Activated T-cell treated with anti-CD3 and anti-CD28 coated beads, Interleukin-2, amount 50 U/mL, for 24 hours (primary cell): Measurements from ENCODE around the gene TPRKB.
"Not testable (repeated sequence)": the region's sequence is repeated elsewhere in the genome, so short reads cannot be mapped to it uniquely, and the experiment has no call there.

ENCODE experiments used
- DNase-seq: peaks from one replicate; pipeline ENCODE4 v3.0.0-alpha.2; 2020
- H3K27ac Mint-ChIP-seq: 2 replicates; pipeline ENCODE4 v1.8.0; 2020; ENCODE audit warnings: mild to moderate bottlenecking, mixed read lengths
- H3K27me3 Mint-ChIP-seq: 2 replicates; pipeline ENCODE4 v1.8.0; 2020; ENCODE audit warnings: mixed read lengths
- H3K36me3 Mint-ChIP-seq: 2 replicates; pipeline ENCODE4 v1.8.0; 2020; ENCODE audit warnings: low read depth, mixed read lengths
- H3K4me1 Mint-ChIP-seq: 2 replicates; pipeline ENCODE4 v1.8.0; 2020; ENCODE audit warnings: low read depth, mixed read lengths
- H3K4me3 Mint-ChIP-seq: 2 replicates; pipeline ENCODE4 v1.8.0; 2020; ENCODE audit warnings: mild to moderate bottlenecking, moderate library complexity, mixed read lengths
- H3K9me3 Mint-ChIP-seq: 2 replicates; pipeline ENCODE4 v1.8.0; 2020; ENCODE audit warnings: mixed read lengths

The TPRKB gene

DNA sequence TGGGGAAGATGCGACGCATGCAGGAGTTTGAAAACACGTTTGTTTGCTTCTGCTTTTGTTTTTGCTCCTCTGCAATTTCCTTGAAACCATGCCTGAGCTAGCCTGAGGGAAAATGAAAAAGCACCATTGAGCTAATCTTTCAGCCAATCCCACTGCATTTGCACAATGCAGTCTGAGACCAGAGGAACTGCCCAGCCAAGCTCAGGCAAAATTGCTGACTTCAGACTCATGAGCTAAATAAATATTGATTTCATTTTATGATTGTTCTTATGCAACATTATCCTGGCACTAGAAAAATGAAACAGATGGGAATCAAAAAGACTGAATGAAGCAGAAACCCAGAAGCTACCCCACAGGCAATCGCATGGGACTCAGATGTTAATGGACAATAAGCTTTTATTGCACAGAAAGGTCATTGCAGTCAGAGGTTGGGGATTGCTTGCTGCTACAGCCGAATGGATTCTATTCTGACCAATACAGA lies 37.0 kb downstream of the TPRKB start:
- H3K4me3 Mint-ChIP-seq = no peak overlapping the region
- no peak for DNase-seq
- H3K27me3 Mint-ChIP-seq = peaks cover 23% of the 10 kb centered on the region
- peaks cover 5% of the 10 kb centered on the region for H3K9me3 Mint-ChIP-seq
- H3K4me1 Mint-ChIP-seq = no peaks in the 10 kb centered on the region
- H3K36me3 Mint-ChIP-seq = no peaks in the 10 kb centered on the region
- no peak overlapping the region for H3K27ac Mint-ChIP-seq

DNA sequence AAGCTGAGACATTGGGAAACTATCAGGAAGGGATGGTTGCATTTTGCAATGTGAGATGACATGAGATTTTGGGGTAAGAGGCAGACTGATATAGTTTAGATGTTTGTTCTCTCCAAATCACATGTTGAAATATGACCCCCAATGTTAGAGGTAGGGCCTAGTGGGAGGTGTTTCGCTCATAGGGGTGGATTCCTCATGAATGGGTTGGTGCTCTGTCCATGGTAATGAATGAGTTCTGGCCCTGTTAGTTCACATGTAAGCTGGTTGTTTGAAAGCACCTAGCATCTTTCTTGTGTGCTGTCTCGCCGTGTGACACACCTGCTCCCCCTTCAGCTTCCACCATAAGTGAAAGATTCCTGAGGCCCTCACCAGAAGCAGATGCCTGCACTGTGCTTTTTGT lies 37.7 kb downstream of the TPRKB start:
- Mint-ChIP-seq H3K27ac (no peak overlapping the region), H3K27me3 (peaks cover 21% of the 10 kb centered on the region), H3K9me3 (peaks cover 5% of the 10 kb centered on the region), H3K4me1 (no peaks in the 10 kb centered on the region), H3K4me3 (no peak overlapping the region), H3K36me3 (no peaks in the 10 kb centered on the region)
- DNase-seq = no peak

DNA sequence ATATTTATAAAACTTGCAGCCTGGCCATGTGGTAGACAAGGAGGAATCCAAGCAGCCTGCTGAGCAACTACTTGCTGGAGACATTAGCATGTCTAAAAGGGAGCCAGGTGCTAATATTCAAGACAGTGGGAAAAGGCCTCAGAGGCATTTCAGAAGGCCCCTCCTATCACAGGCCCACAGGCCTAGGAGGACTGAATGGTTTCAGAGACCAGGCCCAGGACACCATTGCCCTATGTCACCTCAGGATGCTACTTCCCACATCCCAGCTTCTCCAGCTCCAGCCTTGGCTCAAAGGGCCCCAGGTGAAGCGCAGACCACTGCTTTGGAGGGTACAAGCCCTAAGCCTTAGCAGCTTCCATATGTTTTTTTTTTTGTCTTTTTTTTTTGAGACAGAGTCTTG lies 39.0 kb downstream of the TPRKB start:
- no peak overlapping the region for H3K4me3 Mint-ChIP-seq
- no peak overlapping the region for H3K27ac Mint-ChIP-seq
- peaks cover 5% of the 10 kb centered on the region for H3K9me3 Mint-ChIP-seq
- H3K27me3 Mint-ChIP-seq = peaks cover 15% of the 10 kb centered on the region
- DNase-seq = no peak
- no peaks in the 10 kb centered on the region for H3K4me1 Mint-ChIP-seq
- no peaks in the 10 kb centered on the region for H3K36me3 Mint-ChIP-seq

DNA sequence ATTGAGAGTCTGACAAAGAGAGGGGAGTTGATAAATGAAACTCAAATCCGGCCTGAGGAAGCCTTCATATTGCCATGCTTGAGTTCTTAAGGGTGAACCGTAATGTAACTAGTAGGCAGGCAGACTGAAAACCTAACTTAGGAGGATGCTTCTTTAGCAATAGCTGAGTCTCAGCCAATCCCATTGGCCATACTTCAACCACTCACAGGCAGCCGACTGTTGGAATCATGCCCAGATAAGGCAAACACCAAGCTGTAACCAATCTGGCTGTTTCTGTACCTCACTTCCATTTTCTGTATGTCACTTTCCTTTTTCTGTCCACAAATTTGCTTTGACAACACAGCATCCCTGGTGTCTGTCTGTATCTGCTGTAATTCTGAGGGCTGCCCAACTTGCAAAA lies 39.5 kb downstream of the TPRKB start:
- H3K36me3 Mint-ChIP-seq = no peaks in the 10 kb centered on the region
- no peaks in the 10 kb centered on the region for H3K4me1 Mint-ChIP-seq
- no peak overlapping the region for H3K27ac Mint-ChIP-seq
- peaks cover 15% of the 10 kb centered on the region for H3K27me3 Mint-ChIP-seq
- peaks cover 5% of the 10 kb centered on the region for H3K9me3 Mint-ChIP-seq
- no peak overlapping the region for H3K4me3 Mint-ChIP-seq
- DNase-seq = no peak

DNA sequence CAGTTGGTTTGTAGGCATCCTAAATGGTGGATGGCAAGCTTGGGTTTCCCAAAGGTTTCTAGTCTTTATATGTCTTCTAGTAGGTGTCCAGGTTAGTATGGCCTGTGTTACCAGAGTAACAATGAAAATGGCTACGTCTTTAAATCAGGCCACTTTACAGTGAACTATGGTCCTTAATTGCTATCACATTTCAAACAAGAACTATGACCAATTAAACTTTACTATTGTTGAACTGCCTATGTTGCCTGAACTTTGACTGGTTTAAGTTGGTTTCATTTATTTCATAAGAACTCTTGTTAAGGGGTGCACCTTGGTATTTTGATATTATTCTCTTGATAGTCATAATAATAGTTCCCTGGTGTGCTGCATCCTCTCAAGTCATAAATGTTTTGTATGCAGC lies 40.2 kb downstream of the TPRKB start:
- H3K9me3 Mint-ChIP-seq, DNase-seq, H3K4me1 Mint-ChIP-seq, H3K36me3 Mint-ChIP-seq, H3K4me3 Mint-ChIP-seq, H3K27ac Mint-ChIP-seq: not testable (repeated sequence)
- H3K27me3 Mint-ChIP-seq = peaks cover 15% of the 10 kb centered on the region

DNA sequence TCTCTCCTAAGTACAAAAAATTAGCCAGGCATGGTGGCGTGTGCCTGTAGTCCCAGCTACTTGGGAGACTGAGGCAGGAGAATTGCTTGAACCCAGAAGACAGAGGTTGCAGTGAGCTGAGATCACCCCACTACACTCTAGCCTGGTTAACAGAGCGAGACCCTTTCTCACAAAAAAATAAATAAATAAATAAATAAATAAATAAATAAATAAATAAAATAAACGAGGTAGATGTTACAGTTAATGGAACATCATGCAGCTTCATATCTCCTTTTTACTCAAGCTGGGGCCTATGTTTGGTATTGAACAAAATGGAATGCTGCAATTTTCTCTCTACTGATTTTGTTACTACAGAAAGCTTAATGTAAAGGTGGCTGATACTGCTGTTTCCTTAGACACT lies 40.6 kb downstream of the TPRKB start:
- H3K9me3 Mint-ChIP-seq, H3K27ac Mint-ChIP-seq, DNase-seq, H3K36me3 Mint-ChIP-seq, H3K4me3 Mint-ChIP-seq, H3K4me1 Mint-ChIP-seq: not testable (repeated sequence)
- peaks cover 13% of the 10 kb centered on the region for H3K27me3 Mint-ChIP-seq

DNA sequence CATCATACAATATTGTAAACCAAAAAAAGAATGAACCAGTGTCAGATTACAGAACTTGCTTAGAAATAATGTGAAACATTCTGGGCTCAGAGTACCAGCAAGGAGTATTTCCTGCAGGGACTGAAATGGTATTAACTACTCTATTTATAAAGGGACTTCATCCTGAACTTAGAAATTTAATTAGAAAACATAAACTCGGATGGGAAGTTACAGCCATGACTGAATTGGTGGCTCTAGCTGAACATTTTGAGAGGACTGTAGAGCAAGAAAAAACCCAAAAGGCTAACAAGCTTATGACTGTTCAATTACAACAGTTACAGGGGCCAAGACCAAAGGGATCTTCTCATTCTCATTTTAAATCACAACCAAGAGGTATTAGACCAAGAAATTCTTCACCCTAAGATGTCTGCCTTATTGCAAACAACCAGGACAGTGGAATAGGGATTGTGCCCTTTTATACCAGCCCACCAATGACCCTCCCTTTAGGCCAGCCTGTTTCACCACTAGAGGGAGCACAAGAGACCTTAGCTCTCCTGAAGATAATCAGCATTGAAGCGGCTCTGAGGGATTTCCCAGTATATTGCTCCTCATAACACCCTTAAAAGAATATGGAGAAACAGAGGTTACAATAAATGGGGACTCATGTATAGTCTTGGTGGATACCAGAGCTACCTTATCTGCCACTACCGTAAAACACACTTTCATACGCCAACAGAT lies 46.6 kb downstream of the TPRKB start:
- H3K4me3 Mint-ChIP-seq, H3K27me3 Mint-ChIP-seq, H3K9me3 Mint-ChIP-seq, H3K36me3 Mint-ChIP-seq, H3K4me1 Mint-ChIP-seq, H3K27ac Mint-ChIP-seq, DNase-seq: not testable (repeated sequence)

DNA sequence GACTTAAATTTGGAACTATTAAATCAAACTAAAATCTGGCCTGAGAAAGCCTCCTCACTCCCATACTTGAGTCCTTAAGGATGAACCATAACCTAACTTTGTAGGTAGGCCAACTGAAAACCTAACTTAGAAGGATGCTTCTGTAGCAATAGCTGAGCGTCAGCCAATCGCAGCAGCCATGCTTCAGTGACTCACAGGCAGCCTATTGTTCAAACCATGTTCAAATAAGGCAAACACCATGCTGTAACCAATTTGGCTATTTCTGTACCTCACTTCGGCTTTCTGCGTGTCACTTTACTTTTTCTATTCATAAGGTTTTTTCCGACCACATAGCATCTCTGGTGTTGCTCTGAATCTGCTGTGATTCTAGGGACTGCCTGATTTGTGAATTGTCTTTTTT lies 48.7 kb downstream of the TPRKB start:
- not testable (repeated sequence) for H3K27ac Mint-ChIP-seq, DNase-seq, H3K4me1 Mint-ChIP-seq, H3K4me3 Mint-ChIP-seq, H3K27me3 Mint-ChIP-seq, H3K36me3 Mint-ChIP-seq, H3K9me3 Mint-ChIP-seq

DNA sequence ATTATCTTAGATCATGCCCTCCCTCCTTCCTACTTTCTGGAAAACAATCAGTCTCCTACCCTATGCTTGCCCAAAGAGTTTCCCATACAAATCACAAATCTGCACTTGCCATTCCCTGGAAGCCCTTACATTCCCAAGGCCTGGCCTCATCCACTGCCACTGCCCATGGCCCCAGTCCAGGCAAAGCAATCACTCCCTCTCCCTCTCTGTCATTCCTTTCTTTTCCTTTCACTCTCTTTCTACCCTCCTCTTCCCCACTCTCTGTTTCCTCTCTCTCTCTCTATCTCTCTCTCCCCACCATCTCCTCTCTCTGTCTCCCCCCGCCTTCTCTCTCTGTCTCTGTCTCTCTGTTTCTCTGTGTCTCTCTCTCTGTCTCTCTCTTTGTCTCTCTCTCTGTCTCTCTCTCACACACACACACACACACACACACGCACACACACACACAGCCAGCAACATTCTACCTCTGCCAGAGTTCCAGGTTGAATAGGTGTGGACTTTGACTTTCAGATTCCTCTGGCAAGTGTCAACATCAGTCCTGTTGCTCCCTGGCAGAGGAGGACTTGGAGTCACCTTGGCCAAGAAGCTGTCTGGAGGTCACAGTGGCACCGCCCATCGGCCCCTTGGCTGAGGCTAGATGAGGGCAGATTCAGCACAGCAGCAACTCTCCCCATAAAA lies 51.2 kb downstream of the TPRKB start:
- H3K27ac Mint-ChIP-seq = no peak overlapping the region
- H3K9me3 Mint-ChIP-seq = peaks cover 2% of the 10 kb centered on the region
- DNase-seq = no peak
- no peaks in the 10 kb centered on the region for H3K27me3 Mint-ChIP-seq
- no peaks in the 10 kb centered on the region for H3K36me3 Mint-ChIP-seq
- H3K4me3 Mint-ChIP-seq = no peak overlapping the region
- H3K4me1 Mint-ChIP-seq = no peaks in the 10 kb centered on the region

DNA sequence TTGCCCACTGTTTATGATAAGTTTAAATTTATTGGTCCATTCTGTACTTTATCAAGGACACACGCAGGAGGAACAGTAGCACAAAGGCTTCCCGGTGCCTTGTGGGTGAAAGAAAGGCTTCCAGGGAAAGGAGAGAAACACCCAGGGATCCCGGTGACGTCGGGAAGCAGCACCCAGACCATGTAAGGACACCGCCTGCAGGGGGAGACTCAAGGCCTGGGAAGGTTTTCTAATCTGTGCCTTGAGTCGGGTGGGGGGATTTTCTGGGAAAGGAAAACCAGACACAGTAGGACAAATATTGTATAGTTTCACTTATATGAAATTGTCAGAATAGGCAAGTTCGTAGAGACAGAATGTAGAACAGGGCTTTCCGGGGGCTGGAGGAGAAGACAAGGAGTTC lies 52.2 kb downstream of the TPRKB start:
- H3K9me3 Mint-ChIP-seq, H3K4me3 Mint-ChIP-seq, DNase-seq, H3K27ac Mint-ChIP-seq, H3K36me3 Mint-ChIP-seq, H3K27me3 Mint-ChIP-seq, H3K4me1 Mint-ChIP-seq: not testable (repeated sequence)

DNA sequence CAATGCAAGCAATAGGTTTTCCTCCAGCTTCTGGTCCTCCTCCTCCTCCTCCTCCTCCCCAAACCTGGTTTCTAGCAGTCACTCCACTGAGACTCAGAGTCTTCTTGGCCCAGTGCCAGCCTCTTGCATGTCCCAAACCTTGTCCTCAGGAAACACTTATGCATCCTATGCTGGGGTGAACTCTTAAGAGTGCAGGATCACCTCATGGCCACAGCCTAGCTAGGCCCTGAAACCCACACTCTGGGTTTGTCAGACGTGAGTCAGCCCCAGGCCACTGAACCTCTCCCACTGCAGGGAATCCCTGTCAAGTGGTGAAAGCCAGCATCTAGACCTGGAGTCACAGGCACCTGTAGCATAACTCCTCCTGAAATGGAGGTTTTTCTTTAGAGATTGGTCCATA lies 52.8 kb downstream of the TPRKB start:
- H3K27me3 Mint-ChIP-seq, H3K4me1 Mint-ChIP-seq, H3K9me3 Mint-ChIP-seq, DNase-seq, H3K27ac Mint-ChIP-seq, H3K36me3 Mint-ChIP-seq, H3K4me3 Mint-ChIP-seq: not testable (repeated sequence)

DNA sequence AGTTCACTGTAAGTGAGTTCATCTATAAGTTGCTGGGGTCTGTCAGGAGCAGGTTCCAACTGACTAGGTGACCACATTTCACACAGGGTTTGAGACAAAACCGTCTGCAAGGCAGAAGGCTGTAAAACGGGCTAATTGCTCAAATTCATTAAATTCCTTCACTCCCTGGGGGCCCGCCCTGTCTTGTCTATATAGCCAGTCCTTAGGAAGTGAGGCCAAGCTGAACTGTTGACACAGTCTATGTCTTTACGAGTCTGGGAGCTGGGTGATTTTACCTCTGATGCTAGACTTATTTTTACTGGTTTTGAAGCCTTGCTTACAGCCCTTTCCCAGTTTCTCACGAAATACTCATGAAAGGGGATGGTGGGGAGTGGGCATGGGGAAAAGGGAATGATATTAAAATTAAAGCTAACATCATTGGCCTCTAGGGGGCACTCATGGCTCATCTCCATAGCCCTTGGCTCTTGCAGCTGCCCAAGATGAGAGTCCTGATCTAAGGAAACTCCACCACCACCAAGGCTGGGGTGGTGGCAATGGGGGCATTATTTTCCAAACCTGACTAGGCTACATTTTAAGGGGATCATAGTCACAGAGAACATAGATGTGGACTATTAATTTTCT lies 57.1 kb downstream of the TPRKB start:
- not testable (repeated sequence) for DNase-seq, H3K36me3 Mint-ChIP-seq, H3K4me1 Mint-ChIP-seq, H3K9me3 Mint-ChIP-seq, H3K27me3 Mint-ChIP-seq, H3K4me3 Mint-ChIP-seq, H3K27ac Mint-ChIP-seq
